K562 (cell line): ENCODE measurements around the gene CD46. TPM values are rescaled to one million over a fixed set of nuclear protein-coding genes. Genes with fewer than 3 reads are reported as not detected.
A peak's percentile ranks its signal among the peaks of the same experiment; 100 is the strongest.

Experiments used
- KLF16 ChIP-seq: IDR thresholded peaks from 2 replicates; pipeline ENCODE4 v1.6.1; 2016; ENCODE audit warnings: antibody characterized with exemption
- MCM5 ChIP-seq: fragments of 450-650 bp; IDR thresholded peaks from 2 replicates; pipeline ENCODE4 v1.6.1; 2016; ENCODE audit warnings: low read depth
- NFIX ChIP-seq: fragments of 250-450 bp; sonication (Bioruptor Pico); IDR thresholded peaks from 2 replicates; pipeline ENCODE4 v1.4.0; 2020; ENCODE audit warnings: low read depth, mild to moderate bottlenecking, moderate library complexity
- NR4A1 ChIP-seq, 2 experiments: fragments of 250-450 bp in 1 of 2; fragments of 450-650 bp in 1 of 2; sonication (Bioruptor Pico) in 1 of 2; IDR thresholded peaks; 2 replicates each; pipeline versions ENCODE4 v1.4.0 to v1.6.1; 2016 to 2020; ENCODE audit warnings: mild to moderate bottlenecking in 2 of 2, missing compliant biosample characterization in 1 of 2, missing genetic modification characterization in 1 of 2, moderate library complexity in 1 of 2
- PATZ1 ChIP-seq: fragments of 250-450 bp; sonication (Bioruptor Pico); IDR thresholded peaks from 2 replicates; pipeline ENCODE4 v1.5.0; 2020; ENCODE audit warnings: mild to moderate bottlenecking, borderline replicate concordance
- POLR2B ChIP-seq: fragments of 450-650 bp; IDR thresholded peaks from 2 replicates; pipeline ENCODE4 v1.6.1; 2018; ENCODE audit warnings: low read depth; ENCODE audit not compliant: partially characterized antibody
- RERE ChIP-seq: sonication (generic); formaldehyde crosslinking; IDR thresholded peaks from 2 replicates; pipeline ENCODE4 v1.8.0; 2023; ENCODE audit warnings: missing genetic modification reagents, mild to moderate bottlenecking, borderline replicate concordance
- TAL1 ChIP-seq: fragments of 450-650 bp; IDR thresholded peaks from 2 replicates; pipeline ENCODE4 v1.6.1; 2016; ENCODE audit warnings: mild to moderate bottlenecking
- ZNF76 ChIP-seq: fragments of 250-450 bp; sonication (Bioruptor Pico); IDR thresholded peaks from 2 replicates; pipeline ENCODE4 v1.4.0; 2020; ENCODE audit warnings: mild to moderate bottlenecking, moderate library complexity, borderline replicate concordance
- polyA plus RNA-seq, 8 experiments: library from polyadenylated mRNA; depleted of rRNA in 4 of 8; stranded (reverse) in 5 of 8; unstranded in 3 of 8; fragments of >200 nt; fragmentation: Nextera tagmentation in 2 of 8; fragmentation: Illumina TruSeq in 1 of 8; extraction: Ambion mirVana in 2 of 8; extraction: Trizol in 1 of 8; gene quantifications; 2 replicates each; pipeline versions ENCODE4 v1.2.1 to v1.2.3, GENCODE V29; 2011 to 2014; ENCODE audit warnings: inconsistent platforms in 1 of 8, missing spikeins in 1 of 8
- total RNA-seq, 7 experiments: library from RNA; depleted of rRNA in 6 of 7; stranded (reverse); fragments of >200 nt in 6 of 7; fragmentation: Illumina TruSeq in 2 of 7; extraction: Trizol in 2 of 7; gene quantifications; 2 replicates each; pipeline versions ENCODE4 v1.2.1 to v1.2.3, GENCODE V29; 2011 to 2021; ENCODE audit warnings: low replicate concordance in 1 of 7
- TF ChIP-seq, protein P1 (sequence below): sonication (generic); formaldehyde crosslinking; IDR thresholded peaks from 2 replicates; pipeline ENCODE4 v1.8.1; 2023; ENCODE audit warnings: mild to moderate bottlenecking, missing genetic modification reagents

CD46 gene
- total and polyA plus RNA-seq, 9 of the 15 experiments (the other 6 are each of a cell fraction or from before 2014, with no cell fraction given) = 87.9 to 374 (median 156) TPM

GRCh38 chr1:207744000-207744534 is 7.8 kb upstream of the CD46 start (continued):
- TF ChIP-seq RERE (CRISPR knock-in tag) = no peak
- 0 out of 2 replicates have a peak, but pooled peaks have one; percentile 75 for TF ChIP-seq PATZ1 (CRISPR knock-in tag)
- TF ChIP-seq ZNF76 (CRISPR knock-in tag) = peak; percentile 86; the same call in 1 of the 2 replicates
- TF ChIP-seq KLF16 = 0 out of 2 replicates have a peak, but pooled peaks have one; percentile 20
- TF ChIP-seq NR4A1 (CRISPR knock-in tag; IDR thresholded peaks at IDR 0.05) = no peak
- peak; percentile 86 for TF ChIP-seq NR4A1 (tag; IDR thresholded peaks at IDR 0.05)
- TF ChIP-seq TAL1 = peak; percentile 73
- TF ChIP-seq, protein P1, sequence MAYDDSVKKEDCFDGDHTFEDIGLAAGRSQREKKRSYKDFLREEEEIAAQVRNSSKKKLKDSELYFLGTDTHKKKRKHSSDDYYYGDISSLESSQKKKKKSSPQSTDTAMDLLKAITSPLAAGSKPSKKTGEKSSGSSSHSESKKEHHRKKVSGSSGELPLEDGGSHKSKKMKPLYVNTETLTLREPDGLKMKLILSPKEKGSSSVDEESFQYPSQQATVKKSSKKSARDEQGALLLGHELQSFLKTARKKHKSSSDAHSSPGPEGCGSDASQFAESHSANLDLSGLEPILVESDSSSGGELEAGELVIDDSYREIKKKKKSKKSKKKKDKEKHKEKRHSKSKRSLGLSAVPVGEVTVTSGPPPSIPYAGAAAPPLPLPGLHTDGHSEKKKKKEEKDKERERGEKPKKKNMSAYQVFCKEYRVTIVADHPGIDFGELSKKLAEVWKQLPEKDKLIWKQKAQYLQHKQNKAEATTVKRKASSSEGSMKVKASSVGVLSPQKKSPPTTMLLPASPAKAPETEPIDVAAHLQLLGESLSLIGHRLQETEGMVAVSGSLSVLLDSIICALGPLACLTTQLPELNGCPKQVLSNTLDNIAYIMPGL (CRISPR knock-in tag) = no peak
- peak; percentile 24; the same call in 1 of the 2 replicates for TF ChIP-seq NFIX (CRISPR knock-in tag)
- no peak for TF ChIP-seq POLR2B
- no peak for TF ChIP-seq MCM5
